NCI-H226 (cell line): Measurements from ENCODE around the gene GPC6.
A peak's percentile ranks its signal among the peaks of the same experiment; 100 is the strongest.

Source experiments
- DNase-seq: peaks from one replicate; pipeline ENCODE4 v3.0.0-alpha.2; 2015

GPC6 gene

GRCh38 chr13:94143624-94144350, 917.2 kb downstream of the GPC6 start:
- no peak for DNase-seq

- DNase-seq = no peak
Measured at GRCh38 chr13:94145966-94146365, 919.4 kb downstream of the GPC6 start.

- no peak for DNase-seq
Measured at GRCh38 chr13:94153586-94153985, 927.0 kb downstream of the GPC6 start.

- peak; percentile 39 for DNase-seq
Measured at GRCh38 chr13:94154367-94154766, 927.8 kb downstream of the GPC6 start.

- no peak for DNase-seq
Measured at GRCh38 chr13:94157705-94158218, 931.2 kb downstream of the GPC6 start.

GRCh38 chr13:94160875-94161274, 934.3 kb downstream of the GPC6 start:
- no peak for DNase-seq

GRCh38 chr13:94162289-94162688, 935.7 kb downstream of the GPC6 start:
- DNase-seq = no peak

GRCh38 chr13:94163535-94163934, 936.9 kb downstream of the GPC6 start:
- DNase-seq = no peak

- DNase-seq = no peak
Measured at GRCh38 chr13:94168783-94169453, 942.3 kb downstream of the GPC6 start.

- DNase-seq = no peak
Measured at GRCh38 chr13:94169454-94170144, 943.0 kb downstream of the GPC6 start.

GRCh38 chr13:94170145-94170571, 943.6 kb downstream of the GPC6 start:
- no peak for DNase-seq

- DNase-seq = no peak
Measured at GRCh38 chr13:94172416-94172815, 945.8 kb downstream of the GPC6 start.

- no peak for DNase-seq
Measured at GRCh38 chr13:94173312-94173854, 946.8 kb downstream of the GPC6 start.

- DNase-seq = no peak
Measured at GRCh38 chr13:94174009-94174408, 947.4 kb downstream of the GPC6 start.

- no peak for DNase-seq
Measured at GRCh38 chr13:94175076-94175475, 948.5 kb downstream of the GPC6 start.

- DNase-seq = no peak
Measured at GRCh38 chr13:94176561-94176960, 950.0 kb downstream of the GPC6 start.

- no peak for DNase-seq
Measured at GRCh38 chr13:94177041-94177440, 950.4 kb downstream of the GPC6 start.

- DNase-seq = no peak
Measured at GRCh38 chr13:94178625-94179244, 952.1 kb downstream of the GPC6 start.

GRCh38 chr13:94181461-94182107, 955.0 kb downstream of the GPC6 start:
- DNase-seq = no peak

- no peak for DNase-seq
Measured at GRCh38 chr13:94182185-94182761, 955.7 kb downstream of the GPC6 start.

- no peak for DNase-seq
Measured at GRCh38 chr13:94186470-94186869, 959.9 kb downstream of the GPC6 start.
